BLaER1 treated with 17β-estradiol and CSF1 and Interleukin-3, amounts not matched to agents 10 nM and 100 nM (cell line): ENCODE data around the gene SCAANT1.

Experiments used
- H3K27ac ChIP-seq, 11 experiments: shearing (Covaris generic); formaldehyde crosslinking; 2 replicates each; pipeline ENCODE4 v1.8.1; 2022
- H3K27me3 ChIP-seq, 11 experiments: shearing (Covaris generic); formaldehyde crosslinking; 2 replicates each; pipeline ENCODE4 v1.8.1; 2022
- H3K36me3 ChIP-seq, 11 experiments: shearing (Covaris generic); formaldehyde crosslinking; 2 replicates each; pipeline ENCODE4 v1.8.1; 2022
- H3K4me1 ChIP-seq, 10 experiments: shearing (Covaris generic); formaldehyde crosslinking; 2 replicates each; pipeline ENCODE4 v1.8.1; 2022
- H3K4me2 ChIP-seq, 11 experiments: shearing (Covaris generic); formaldehyde crosslinking; 2 replicates each; pipeline ENCODE4 v1.8.1; 2022
- H3K4me3 ChIP-seq, 10 experiments: shearing (Covaris generic); formaldehyde crosslinking; 2 replicates each; pipeline ENCODE4 v1.8.1; 2022
- H3K9ac ChIP-seq, 11 experiments: shearing (Covaris generic); formaldehyde crosslinking; 2 replicates each; pipeline ENCODE4 v1.8.1; 2022
- H3K9me3 ChIP-seq, 11 experiments: shearing (Covaris generic); formaldehyde crosslinking; replicated peaks in 1 of 11; 2 replicates each; pipeline ENCODE4 v1.8.1; 2022
- H4K20me1 ChIP-seq, 11 experiments: shearing (Covaris generic); formaldehyde crosslinking; 2 replicates each; pipeline ENCODE4 v1.8.1; 2022
- Cebpa-rat ChIP-seq, 11 experiments: shearing (Covaris generic); IDR thresholded peaks; 2 replicates each; pipeline ENCODE4 v1.8.1; 2022

SCAANT1 gene

DNA sequence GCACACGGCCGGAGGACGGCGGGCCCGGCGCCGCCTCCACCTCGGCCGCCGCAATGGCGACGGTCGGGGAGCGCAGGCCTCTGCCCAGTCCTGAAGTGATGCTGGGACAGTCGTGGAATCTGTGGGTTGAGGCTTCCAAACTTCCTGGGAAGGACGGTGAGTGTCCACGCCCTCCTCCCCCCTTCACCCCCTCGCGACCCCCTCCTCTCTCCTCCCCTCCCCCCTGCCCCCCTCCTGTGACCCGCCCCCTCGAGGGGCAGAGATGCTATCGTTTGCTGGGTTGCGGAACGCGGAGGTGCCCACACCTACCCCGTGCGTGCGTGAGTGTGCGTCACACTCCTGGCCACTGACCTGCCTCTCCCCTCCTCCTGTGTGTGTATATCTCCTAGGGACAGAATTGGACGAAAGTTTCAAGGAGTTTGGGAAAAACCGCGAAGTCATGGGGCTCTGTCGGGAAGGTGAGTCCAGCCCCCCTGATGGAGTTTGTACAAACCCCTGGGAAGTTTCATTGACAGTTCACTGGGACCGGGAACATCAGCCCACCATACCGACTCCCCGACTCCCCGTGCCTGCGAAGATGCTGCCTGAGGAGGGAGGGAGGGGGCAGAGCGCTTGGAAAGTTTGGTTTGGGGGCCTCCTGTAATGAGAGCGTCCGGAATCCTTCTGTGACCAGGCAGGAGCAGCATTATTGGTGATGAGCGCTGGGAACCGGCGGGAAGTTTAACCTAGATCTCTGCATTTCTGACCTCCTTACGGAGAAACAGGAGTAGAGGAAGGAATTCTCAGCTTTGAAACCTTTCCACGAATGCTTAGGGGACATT is 795 bp upstream of the SCAANT1 start:
- Histone ChIP-seq H3K4me2 (peak overlapping the region; percentile 81 to 97 (median 94)), H3K4me3 (peak overlapping the region; percentile 77 to 93 (median 84)), H3K27me3 (no peaks in the 10 kb centered on the region), H4K20me1 (peaks cover 19 to 89% (median 52%) of the 10 kb centered on the region in 11 experiments; a peak in 19 of 22 replicates), H3K4me1 (peaks cover 37 to 52% (median 43%) of the 10 kb centered on the region in 10 experiments), H3K9ac (peak overlapping the region; percentile 92 to 97 (median 94)), H3K27ac (peak overlapping the region; percentile 83 to 97 (median 94)), H3K9me3 (no peaks in the 10 kb centered on the region), H3K36me3 (peaks cover 32 to 42% (median 37%) of the 10 kb centered on the region in 11 experiments)
- no peak for TF ChIP-seq Cebpa-rat (IDR thresholded peaks at IDR 0.05)

DNA sequence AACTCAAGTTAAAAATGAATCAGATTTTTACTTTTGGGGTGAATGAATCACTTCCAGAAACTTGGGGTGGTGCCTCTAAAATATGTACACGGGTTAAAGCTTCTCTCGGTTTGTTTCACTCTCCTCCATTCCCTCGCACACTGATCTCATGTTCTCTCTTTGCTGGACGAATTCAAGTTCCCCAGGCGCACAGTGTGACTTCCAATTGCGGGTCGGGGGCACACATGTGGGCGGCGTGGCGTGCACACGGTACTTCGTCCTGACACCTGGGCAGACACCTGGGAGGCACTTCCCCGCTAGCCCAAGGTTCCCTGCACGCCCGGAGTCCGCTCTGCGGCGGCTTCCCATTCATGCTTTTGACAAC is 692 bp downstream of the SCAANT1 start:
- Histone ChIP-seq H3K4me2 (peak overlapping the region; percentile 85 to 98 (median 96)), H3K9ac (peak overlapping the region; percentile 92 to 97 (median 94)), H3K9me3 (no peaks in the 10 kb centered on the region), H3K27ac (peak overlapping the region; percentile 83 to 97 (median 94); a peak in 21 of 22 replicates), H4K20me1 (peaks cover 22 to 87% (median 60%) of the 10 kb centered on the region in 11 experiments; a peak in 18 of 22 replicates), H3K4me1 (peaks cover 37 to 52% (median 43%) of the 10 kb centered on the region in 10 experiments), H3K36me3 (peaks cover 17 to 36% (median 22%) of the 10 kb centered on the region in 11 experiments), H3K27me3 (no peaks in the 10 kb centered on the region), H3K4me3 (peak overlapping the region; percentile 77 to 93 (median 84))
- TF ChIP-seq Cebpa-rat (IDR thresholded peaks at IDR 0.05) = no peak

DNA sequence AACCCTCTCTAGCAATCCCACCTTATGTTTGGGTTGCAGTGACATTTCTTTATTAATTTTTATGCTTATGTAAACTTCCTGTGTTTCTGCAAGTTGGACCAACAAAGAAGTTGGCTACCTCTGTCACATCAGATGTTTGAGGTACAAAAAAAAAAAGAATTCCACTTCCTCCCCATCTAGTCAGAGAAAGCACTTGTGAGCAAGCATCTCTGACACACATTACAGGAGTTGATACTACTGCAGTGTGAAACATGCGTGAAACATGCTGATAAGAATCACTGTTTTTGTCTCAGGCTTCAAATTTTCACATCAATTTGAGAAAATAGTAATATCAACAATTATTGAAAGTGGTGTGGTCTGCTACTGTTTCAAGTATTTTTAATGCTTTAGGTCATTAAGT is 1.3 kb downstream of the SCAANT1 start:
- Histone ChIP-seq H4K20me1 (peaks cover 28 to 87% (median 65%) of the 10 kb centered on the region in 11 experiments; a peak in 18 of 22 replicates), H3K9me3 (no peaks in the 10 kb centered on the region), H3K9ac (peak overlapping the region; percentile 92 to 97 (median 94); a peak in 20 of 22 replicates), H3K27ac (peak overlapping the region in 9 of 11 experiments; percentile 92 to 97 (median 94); a peak in 16 of 22 replicates), H3K27me3 (no peaks in the 10 kb centered on the region), H3K36me3 (peaks cover 14 to 36% (median 21%) of the 10 kb centered on the region in 11 experiments), H3K4me1 (peaks cover 37 to 52% (median 43%) of the 10 kb centered on the region in 10 experiments), H3K4me3 (peak overlapping the region; percentile 77 to 93 (median 84); a peak in 19 of 20 replicates), H3K4me2 (peak overlapping the region; percentile 85 to 98 (median 96))
- TF ChIP-seq Cebpa-rat (IDR thresholded peaks at IDR 0.05) = no peak

DNA sequence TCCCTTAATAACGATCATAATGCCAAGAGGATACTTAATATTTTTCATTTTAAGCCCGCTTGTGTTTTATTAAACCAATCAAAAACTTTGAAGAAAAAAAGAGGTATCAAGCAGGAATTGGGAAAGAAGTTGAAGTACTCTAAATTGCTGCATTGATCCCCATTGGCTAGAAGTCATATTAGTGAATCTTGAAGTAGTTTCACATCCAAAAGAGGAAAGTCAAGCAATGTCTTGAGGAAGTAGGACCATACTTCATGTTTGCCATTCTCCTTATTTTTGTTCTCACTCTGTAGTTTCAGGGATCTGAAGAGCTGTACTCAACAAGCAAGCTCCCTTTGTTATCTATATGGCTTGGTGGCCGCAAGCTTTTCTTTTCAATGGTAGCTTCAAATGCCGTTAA is 2.2 kb downstream of the SCAANT1 start:
- Histone ChIP-seq H3K9ac (no peak overlapping the region), H3K36me3 (peaks cover 6 to 36% (median 21%) of the 10 kb centered on the region in 11 experiments; a peak in 21 of 22 replicates), H4K20me1 (peaks cover 33 to 85% (median 69%) of the 10 kb centered on the region in 11 experiments; a peak in 18 of 22 replicates), H3K27ac (peak overlapping the region in 1 of 11 experiments; percentile 94; a peak in 1 of 22 replicates), H3K4me3 (no peak overlapping the region), H3K4me2 (peak overlapping the region; percentile 85 to 98 (median 96); a peak in 21 of 22 replicates), H3K4me1 (peaks cover 37 to 55% (median 43%) of the 10 kb centered on the region in 10 experiments), H3K9me3 (no peaks in the 10 kb centered on the region), H3K27me3 (no peaks in the 10 kb centered on the region)
- no peak for TF ChIP-seq Cebpa-rat (IDR thresholded peaks at IDR 0.05)

DNA sequence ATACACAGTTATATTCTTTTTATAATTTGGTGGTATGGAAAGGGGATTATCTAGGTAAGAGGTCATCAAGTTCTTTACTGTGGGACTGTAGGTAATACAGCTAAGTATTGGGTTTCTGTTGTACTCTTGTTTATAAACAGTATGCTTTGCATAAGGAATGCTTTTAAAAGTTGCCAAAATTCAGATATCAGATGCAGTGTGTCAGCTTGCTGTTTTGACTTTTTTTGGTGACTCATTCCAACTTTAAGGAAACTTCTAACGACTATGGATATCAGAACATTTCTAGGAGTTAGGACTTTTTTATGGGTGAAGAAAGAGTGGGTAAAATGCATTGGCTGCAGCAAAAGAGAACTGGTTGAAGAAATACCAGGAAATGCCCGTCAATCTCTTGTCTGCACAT is 2.8 kb downstream of the SCAANT1 start:
- peak overlapping the region in 8 of 11 experiments; percentile 16 to 98 (median 95); a peak in 11 of 22 replicates for H3K4me2 ChIP-seq

DNA sequence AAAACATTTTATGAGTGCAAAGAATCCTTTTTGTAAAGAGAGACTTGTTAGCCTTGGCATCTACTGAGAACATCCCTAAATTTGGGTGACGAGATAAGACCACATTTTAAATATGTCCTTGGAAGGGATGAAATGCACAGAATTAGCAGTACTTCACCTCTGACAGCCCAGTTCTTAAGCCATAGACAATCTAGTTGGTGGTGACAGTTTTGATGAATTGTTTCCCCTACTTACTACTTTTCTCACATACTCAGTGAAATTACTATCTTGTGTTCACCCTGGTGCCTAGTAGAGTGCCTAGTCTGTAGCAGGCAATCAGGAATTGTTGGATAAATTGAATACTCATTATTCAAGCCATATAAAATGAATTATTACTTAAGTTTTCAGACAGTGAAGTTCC is 3.4 kb downstream of the SCAANT1 start:
- H3K4me2 ChIP-seq = peak overlapping the region in 1 of 11 experiments; percentile 98; a peak in 2 of 22 replicates
- H3K9ac ChIP-seq = no peak overlapping the region
- H3K4me1 ChIP-seq = peaks cover 32 to 43% (median 35%) of the 10 kb centered on the region in 10 experiments
- no peak for TF ChIP-seq Cebpa-rat (IDR thresholded peaks at IDR 0.05)
- H3K27ac ChIP-seq = no peak overlapping the region
- H3K36me3 ChIP-seq = peaks cover 6 to 39% (median 26%) of the 10 kb centered on the region in 11 experiments; a peak in 20 of 22 replicates
- H3K27me3 ChIP-seq = no peaks in the 10 kb centered on the region
- no peaks in the 10 kb centered on the region for H3K9me3 ChIP-seq
- H4K20me1 ChIP-seq = peaks cover 32 to 87% (median 66%) of the 10 kb centered on the region in 11 experiments; a peak in 18 of 22 replicates
- H3K4me3 ChIP-seq = no peak overlapping the region

More for the DNA sequence above, 2.8 kb downstream of the SCAANT1 start:
- Histone ChIP-seq H4K20me1 (peaks cover 32 to 85% (median 67%) of the 10 kb centered on the region in 11 experiments; a peak in 18 of 22 replicates), H3K9me3 (no peaks in the 10 kb centered on the region), H3K9ac (no peak overlapping the region), H3K36me3 (peaks cover under 1 to 36% (median 22%) of the 10 kb centered on the region in 11 experiments; a peak in 20 of 22 replicates), H3K4me1 (peaks cover 37 to 50% (median 41%) of the 10 kb centered on the region in 10 experiments), H3K27me3 (no peaks in the 10 kb centered on the region), H3K4me3 (no peak overlapping the region), H3K27ac (no peak overlapping the region)
- TF ChIP-seq Cebpa-rat (IDR thresholded peaks at IDR 0.05) = no peak

DNA sequence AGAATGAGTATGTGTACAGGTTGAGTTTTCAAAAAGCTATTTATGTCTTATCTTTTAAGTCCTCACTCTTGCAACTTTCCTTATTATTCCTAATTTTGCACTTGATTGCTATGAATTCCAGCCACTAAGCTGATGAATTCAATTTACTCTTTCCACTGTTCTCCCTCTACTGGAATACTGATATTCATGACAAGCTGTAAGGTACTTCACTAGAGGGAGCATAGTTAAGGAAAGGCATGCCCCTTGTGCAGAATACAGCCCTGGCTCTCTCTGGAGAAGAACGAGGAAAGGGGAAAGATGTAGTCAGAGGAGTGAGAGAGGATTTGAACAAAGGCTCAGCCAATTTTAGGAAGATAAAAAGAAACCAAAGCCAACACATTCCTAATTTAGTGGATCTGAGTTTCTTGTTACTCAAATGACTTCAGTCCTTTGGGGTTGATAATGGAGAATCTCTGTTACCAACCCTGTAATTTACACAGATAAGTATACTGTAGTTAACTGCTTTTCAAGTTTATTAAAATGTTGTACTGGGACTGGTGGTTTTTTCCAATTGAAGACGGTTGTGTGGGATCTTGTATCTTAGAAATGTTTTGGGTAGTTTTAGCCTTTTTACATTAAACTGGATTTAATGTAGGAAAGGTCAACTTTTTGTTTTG is 4.0 kb downstream of the SCAANT1 start:
- Histone ChIP-seq H4K20me1 (peaks cover 32 to 87% (median 60%) of the 10 kb centered on the region in 11 experiments; a peak in 18 of 22 replicates), H3K27ac (no peak overlapping the region), H3K4me2 (no peak overlapping the region), H3K27me3 (no peaks in the 10 kb centered on the region), H3K36me3 (peaks cover 8 to 44% (median 30%) of the 10 kb centered on the region in 11 experiments; a peak in 20 of 22 replicates), H3K4me1 (peaks cover 26 to 37% (median 29%) of the 10 kb centered on the region in 10 experiments), H3K4me3 (no peak overlapping the region), H3K9me3 (no peaks in the 10 kb centered on the region), H3K9ac (no peak overlapping the region)
- TF ChIP-seq Cebpa-rat (IDR thresholded peaks at IDR 0.05) = no peak

DNA sequence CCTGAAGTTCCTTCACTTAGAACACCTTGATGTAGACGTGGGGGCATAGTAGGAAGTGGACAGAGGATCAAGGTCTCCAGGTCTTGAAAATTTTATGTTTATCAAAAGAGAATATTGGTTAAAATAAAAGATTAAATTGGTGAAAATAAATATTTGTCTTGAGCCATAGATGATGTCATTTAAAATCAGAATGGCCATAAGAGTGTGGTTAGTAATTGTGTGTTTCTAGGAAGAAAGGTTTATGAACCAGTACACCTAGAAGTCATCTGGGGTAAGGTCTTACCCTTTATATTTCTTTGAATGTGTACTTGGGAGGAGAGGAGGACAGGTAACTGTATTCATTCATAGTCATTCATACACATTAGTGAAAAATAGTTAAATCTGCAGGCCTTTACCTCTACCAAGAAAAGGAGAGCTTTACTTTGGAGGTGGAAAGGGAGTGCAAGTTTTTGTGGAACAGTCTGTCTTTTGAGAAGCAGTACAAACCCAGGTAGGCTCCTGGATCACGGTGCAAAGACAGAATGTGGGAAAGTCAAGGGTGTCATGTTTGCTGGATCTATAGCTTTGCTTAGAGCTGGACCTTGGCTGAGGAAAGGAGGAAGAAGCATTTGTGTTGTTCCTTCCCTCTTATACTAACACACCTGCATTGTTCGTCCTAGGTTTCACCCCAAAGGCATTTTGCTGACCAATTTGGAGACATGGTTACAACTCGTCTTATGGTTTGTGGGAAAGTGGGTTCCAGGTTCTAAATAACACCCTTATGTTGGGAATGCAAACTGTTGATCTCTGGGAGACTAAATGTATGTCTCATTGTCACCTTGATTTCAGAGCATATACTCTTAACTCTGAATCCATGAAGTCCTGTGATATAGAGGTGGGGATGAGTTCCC is 6.2 kb downstream of the SCAANT1 start:
- Histone ChIP-seq H3K4me3 (no peak overlapping the region), H4K20me1 (peaks cover 32 to 100% (median 57%) of the 10 kb centered on the region in 11 experiments; a peak in 18 of 22 replicates), H3K4me1 (peaks cover 21 to 42% (median 29%) of the 10 kb centered on the region in 10 experiments), H3K9me3 (peaks cover 0 to 9% (median 5%) of the 10 kb centered on the region in 11 experiments; a peak in 12 of 22 replicates), H3K4me2 (no peak overlapping the region), H3K27ac (no peak overlapping the region), H3K27me3 (no peaks in the 10 kb centered on the region), H3K9ac (no peak overlapping the region), H3K36me3 (peaks cover 25 to 62% (median 46%) of the 10 kb centered on the region in 11 experiments)
- TF ChIP-seq Cebpa-rat (IDR thresholded peaks at IDR 0.05) = no peak
